WERI-Rb-1 (cell line): ENCODE data around the gene CD180.

Source experiments
- DNase-seq: peaks from one replicate; pipeline ENCODE4 v3.0.0-alpha.2; 2020
- H3K27ac ChIP-seq: fragments of 250-450 bp; sonication (Bioruptor Pico); 2 replicates; pipeline ENCODE4 v1.5.1; 2020; ENCODE audit warnings: mild to moderate bottlenecking, moderate library complexity
- H3K27me3 ChIP-seq: fragments of 250-450 bp; sonication (Bioruptor Pico); 2 replicates; pipeline ENCODE4 v1.5.1; 2021; ENCODE audit warnings: mild to moderate bottlenecking, low read depth, moderate library complexity; ENCODE audit not compliant: insufficient read depth, severe bottlenecking
- H3K36me3 ChIP-seq: fragments of 250-450 bp; sonication (Bioruptor Pico); 2 replicates; pipeline ENCODE4 v1.5.1; 2020; ENCODE audit warnings: mild to moderate bottlenecking, moderate library complexity
- H3K4me3 ChIP-seq: 2 replicates; pipeline ENCODE4 v1.5.1; 2011; ENCODE audit warnings: low read depth, mild to moderate bottlenecking, control low read depth, low read length
- H3K9me3 ChIP-seq: fragments of 250-450 bp; sonication (Bioruptor Pico); 2 replicates; pipeline ENCODE4 v1.5.1; 2021; ENCODE audit warnings: mild to moderate bottlenecking, moderate library complexity; ENCODE audit not compliant: severe bottlenecking
- TF ChIP-seq, protein P1 (sequence below): IDR thresholded peaks from 2 replicates; pipeline ENCODE4 v1.5.1; 2011; ENCODE audit warnings: low read depth, mild to moderate bottlenecking, control low read depth, inconsistent platforms, low read length

Gene CD180

DNA sequence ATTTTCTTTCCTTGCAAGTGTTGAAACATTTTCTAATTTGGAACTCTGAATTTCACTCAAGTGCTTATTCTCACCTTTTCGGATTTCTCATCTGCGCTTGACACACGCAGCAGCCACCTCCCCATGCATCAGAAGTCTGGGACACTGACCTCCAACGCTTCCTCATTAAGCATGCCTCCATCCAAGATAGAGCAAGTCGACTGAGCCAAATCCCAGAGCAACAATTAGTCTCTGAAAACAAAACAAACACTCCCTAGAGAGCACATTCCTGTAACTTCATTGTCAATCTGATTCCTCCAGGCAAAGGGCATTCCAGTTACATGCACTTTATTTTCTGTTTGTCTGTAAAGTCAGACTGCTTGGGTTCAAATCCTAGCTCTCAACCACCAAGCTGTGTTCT, 5.7 kb downstream of the CD180 start:
- TF ChIP-seq, protein P1, sequence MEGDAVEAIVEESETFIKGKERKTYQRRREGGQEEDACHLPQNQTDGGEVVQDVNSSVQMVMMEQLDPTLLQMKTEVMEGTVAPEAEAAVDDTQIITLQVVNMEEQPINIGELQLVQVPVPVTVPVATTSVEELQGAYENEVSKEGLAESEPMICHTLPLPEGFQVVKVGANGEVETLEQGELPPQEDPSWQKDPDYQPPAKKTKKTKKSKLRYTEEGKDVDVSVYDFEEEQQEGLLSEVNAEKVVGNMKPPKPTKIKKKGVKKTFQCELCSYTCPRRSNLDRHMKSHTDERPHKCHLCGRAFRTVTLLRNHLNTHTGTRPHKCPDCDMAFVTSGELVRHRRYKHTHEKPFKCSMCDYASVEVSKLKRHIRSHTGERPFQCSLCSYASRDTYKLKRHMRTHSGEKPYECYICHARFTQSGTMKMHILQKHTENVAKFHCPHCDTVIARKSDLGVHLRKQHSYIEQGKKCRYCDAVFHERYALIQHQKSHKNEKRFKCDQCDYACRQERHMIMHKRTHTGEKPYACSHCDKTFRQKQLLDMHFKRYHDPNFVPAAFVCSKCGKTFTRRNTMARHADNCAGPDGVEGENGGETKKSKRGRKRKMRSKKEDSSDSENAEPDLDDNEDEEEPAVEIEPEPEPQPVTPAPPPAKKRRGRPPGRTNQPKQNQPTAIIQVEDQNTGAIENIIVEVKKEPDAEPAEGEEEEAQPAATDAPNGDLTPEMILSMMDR, result no peak
- no peak for DNase-seq

DNA sequence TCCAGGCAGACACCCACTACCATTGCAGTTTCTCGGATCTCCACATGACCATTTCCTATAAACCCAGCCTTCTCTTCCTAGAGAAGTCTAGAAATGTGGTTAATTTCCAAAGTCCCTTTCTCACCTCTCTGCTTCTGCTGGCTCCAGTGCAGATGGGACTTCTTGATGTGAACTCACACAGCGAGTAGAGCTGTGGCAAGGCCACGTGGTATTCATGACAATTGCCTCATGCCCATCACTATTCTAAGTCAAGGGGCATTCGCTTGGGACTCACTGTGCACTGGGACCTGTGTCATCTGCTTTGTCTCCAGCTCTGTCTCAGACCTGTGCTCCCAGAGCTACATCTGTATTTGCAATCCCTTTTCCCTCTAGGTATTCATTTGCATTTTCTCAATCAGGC, 6.2 kb downstream of the CD180 start:
- H3K27ac ChIP-seq, result no peak overlapping the region
- no peak overlapping the region for H3K4me3 ChIP-seq
- no peaks in the 10 kb centered on the region for H3K36me3 ChIP-seq
- no peaks in the 10 kb centered on the region for H3K9me3 ChIP-seq
- H3K27me3 ChIP-seq, result no peaks in the 10 kb centered on the region
- TF ChIP-seq, protein P1, result no peak
- DNase-seq, result no peak

More for the DNA sequence above, 5.7 kb downstream of the CD180 start:
- Histone ChIP-seq H3K27me3 (no peaks in the 10 kb centered on the region), H3K4me3 (no peak overlapping the region), H3K36me3 (no peaks in the 10 kb centered on the region), H3K27ac (no peak overlapping the region), H3K9me3 (no peaks in the 10 kb centered on the region)

DNA sequence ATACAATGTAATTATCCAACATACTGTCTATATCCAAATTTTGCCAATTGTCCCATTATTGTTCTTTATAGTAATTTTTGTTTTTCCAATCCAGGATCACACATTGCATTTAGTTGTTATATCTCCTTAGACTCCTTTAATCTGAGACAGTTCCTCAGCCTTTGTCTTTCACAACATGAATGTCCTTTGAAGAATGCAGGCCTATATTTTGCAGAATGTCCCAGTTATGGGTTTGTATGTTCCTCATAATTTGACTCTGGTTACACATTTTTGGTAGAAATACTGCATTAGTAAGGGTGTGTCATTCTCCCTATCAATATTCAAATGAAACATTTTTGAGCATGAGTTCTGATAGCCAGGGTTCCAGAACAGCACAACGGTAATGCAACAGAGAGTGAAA, 6.7 kb downstream of the CD180 start:
- H3K4me3 ChIP-seq, result no peak overlapping the region
- H3K36me3 ChIP-seq, result no peaks in the 10 kb centered on the region
- TF ChIP-seq, protein P1, result no peak
- no peaks in the 10 kb centered on the region for H3K9me3 ChIP-seq
- no peak for DNase-seq
- H3K27me3 ChIP-seq, result no peaks in the 10 kb centered on the region
- H3K27ac ChIP-seq, result no peak overlapping the region

DNA sequence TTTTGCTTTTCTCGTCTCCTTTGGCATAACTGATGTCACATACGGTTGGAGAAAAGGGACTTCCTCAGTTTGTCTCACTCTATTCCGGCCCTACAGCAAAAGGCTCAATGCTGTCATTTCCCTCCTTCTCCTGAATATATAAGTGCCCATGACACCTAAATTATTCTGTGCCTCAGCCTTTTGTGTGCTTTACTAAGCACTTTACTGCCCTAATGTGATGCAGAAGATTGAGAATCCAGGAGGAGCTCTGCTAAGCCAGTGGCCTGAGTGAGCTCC, 7.6 kb downstream of the CD180 start:
- no peak for DNase-seq
- Histone ChIP-seq H3K4me3 (no peak overlapping the region), H3K36me3 (no peaks in the 10 kb centered on the region)

DNA sequence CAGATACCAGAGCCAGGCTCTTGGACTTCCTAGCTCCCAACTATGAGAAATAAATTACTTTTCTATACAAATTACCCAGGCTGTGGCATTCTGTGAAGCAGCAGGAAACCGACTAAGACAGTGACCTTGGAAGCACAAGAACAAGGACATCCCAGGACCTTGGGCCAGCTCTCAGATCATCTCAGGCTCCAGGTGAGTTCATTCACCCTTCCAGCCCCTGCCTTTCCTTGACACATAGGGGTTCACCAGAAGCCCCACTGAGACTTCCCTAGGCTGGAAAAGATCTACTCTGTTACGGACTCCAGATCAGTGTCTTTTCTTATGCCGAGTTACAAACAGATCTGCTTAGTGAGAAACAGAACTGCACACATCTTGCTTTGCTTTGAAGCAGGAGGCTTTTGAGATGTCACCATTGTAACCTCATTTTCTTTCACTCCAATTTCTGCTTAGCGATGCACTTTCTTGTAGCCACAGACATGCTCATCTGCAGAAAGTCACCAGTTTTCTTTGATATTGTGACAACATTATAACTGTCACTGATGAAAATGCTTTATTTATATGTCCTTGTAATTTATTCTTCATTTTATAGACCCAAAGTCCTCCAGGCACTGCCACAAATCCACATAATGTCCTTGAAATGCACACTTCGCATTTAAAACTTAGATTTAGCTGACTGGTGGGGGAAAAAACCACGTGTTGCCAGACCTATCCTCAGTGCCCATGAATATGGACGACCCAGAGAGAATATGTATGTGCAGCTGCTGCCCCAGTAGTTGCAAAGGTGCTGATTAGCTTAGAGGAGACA, 8.1 kb downstream of the CD180 start:
- TF ChIP-seq, protein P1, result no peak
- H3K36me3 ChIP-seq, result no peaks in the 10 kb centered on the region
- DNase-seq, result no peak
- H3K4me3 ChIP-seq, result no peak overlapping the region
- H3K27ac ChIP-seq, result no peak overlapping the region
- H3K27me3 ChIP-seq, result no peaks in the 10 kb centered on the region
- no peaks in the 10 kb centered on the region for H3K9me3 ChIP-seq

More for the DNA sequence above, 7.6 kb downstream of the CD180 start:
- TF ChIP-seq, protein P1, result no peak
- Histone ChIP-seq H3K27ac (no peak overlapping the region), H3K9me3 (no peaks in the 10 kb centered on the region), H3K27me3 (no peaks in the 10 kb centered on the region)

DNA sequence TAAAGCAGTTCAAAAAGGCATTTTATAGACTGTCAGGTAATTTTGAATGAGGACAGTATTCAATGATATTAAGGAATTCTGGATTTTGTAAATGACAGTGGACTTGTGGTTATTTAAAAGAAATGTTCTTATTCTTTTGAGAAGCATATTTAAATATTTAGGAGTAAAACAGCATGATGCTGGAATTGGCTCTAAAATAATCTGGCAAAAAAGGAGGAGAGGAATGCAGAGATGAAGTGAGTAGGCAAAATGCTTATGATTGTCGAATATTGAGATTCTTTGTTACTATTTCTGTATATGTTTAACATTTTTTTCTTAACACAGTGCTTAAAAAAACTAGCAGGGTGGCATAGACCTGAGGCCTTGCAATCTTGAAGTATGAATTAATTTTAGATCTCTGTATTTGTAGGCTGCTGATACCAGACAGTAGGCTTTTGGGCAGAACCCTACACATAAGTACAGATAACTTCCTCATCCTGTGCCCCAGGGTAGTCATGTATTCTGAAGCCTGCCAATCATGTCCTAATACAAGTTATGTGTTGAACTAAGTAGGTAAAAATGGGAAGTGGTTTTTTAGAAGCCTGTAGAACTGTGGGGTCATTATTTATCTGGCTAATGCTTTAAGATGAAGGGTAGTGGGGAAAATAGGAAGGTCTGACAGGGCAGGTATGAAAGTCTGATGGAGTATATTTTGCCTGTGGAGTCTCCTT, 9.4 kb downstream of the CD180 start:
- DNase-seq, result no peak
- Histone ChIP-seq H3K27ac (no peak overlapping the region), H3K36me3 (no peaks in the 10 kb centered on the region), H3K27me3 (no peaks in the 10 kb centered on the region), H3K9me3 (no peaks in the 10 kb centered on the region), H3K4me3 (no peak overlapping the region)
- TF ChIP-seq, protein P1, result no peak
